Femur (tissue), 1 donor: ENCODE data around the gene MMS22L.
"Not testable (repeated sequence)": the region's sequence is repeated elsewhere in the genome, so short reads cannot be mapped to it uniquely, and the experiment has no call there.

Experiments
- DNase-seq: peaks from one replicate; pipeline ENCODE4 v3.0.0-alpha.2; 2017

MMS22L gene

DNA sequence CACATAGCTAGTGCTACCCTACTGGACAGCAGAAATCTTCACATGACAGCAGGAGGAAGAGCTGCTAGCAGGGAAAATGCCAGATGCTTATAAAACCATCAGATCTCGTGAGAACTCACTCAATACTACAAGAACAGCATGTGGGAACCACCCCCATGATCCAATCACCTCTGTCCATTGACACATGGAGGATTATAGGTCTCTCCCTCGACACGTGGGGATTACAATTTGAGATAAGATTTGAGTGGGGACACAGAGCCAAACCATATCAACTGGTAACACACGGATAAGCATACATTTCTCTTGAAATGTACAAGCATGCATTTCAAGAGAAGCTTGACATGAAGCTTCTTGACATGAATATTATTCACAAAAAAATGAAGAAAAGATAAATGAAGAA is 64.1 kb downstream of the MMS22L start:
- no peak for DNase-seq

- DNase-seq: peak; percentile 24
Observed at GRCh38 chr6:97215157-97215769, 67.8 kb downstream of the MMS22L start.

GRCh38 chr6:97214671-97215070 is 68.3 kb downstream of the MMS22L start:
- DNase-seq: no peak

- no peak for DNase-seq
Observed at GRCh38 chr6:97207383-97207782, 75.6 kb downstream of the MMS22L start.

DNA sequence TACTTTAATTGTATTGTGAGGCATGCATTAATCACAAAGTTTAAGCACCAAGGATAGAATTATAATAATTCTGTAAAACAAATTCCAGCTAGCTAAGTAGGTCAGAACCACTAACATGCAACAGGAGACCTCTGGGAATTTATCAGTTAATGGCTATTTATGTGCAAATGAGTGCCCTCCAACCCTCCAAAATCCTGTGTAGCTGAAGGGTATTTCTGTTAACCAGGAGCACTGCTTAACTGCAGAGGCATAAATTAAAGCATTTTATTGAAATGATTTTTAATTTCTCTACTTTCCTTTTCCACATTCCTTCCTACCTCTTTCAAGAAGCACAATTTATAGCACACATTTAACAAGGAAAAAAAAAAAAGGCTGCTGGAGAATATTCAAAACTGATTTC is 77.0 kb downstream of the MMS22L start:
- no peak for DNase-seq

GRCh38 chr6:97203343-97203742 is 79.7 kb downstream of the MMS22L start:
- no peak for DNase-seq

- DNase-seq: no peak
Observed at GRCh38 chr6:97198046-97198565, 84.9 kb downstream of the MMS22L start.

DNA sequence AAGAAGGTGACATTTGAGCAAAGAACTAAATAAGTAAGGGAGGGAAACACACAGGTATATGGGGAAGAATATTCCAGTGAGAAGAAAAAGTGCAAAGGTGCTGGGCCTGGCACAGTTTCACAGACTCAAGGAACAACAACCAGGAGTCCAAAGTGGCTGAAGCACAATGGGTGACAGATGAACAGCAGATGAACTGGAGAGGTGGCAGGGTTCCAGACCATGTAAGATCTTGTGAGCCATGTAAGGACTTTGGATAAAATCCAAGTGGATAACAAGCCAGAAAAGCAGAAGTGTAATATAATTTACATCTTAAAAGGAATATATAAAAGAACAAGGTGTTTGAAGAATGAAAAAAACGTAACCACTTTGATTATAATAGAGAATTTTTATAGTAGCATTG is 87.9 kb downstream of the MMS22L start:
- DNase-seq: no peak

- no peak for DNase-seq
Observed at GRCh38 chr6:97189767-97190166, 93.2 kb downstream of the MMS22L start.

DNA sequence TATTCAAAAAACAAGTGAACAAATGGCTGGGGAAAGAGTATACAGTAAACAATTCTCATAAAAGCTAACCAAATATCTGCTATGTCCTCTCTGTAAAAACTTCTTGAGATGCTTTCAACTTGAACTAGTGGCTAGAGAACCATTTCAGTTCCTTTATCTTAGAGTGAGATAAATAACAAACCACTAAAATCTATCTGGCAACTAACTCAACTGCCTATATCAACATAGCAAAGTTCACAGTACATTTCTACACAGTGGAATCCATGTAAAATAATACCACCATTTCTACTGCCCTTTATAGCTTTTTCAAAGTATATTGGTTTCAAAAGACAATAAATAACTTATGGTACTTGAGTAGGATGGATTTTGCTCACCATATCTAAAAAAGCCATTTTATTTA is 95.1 kb downstream of the MMS22L start:
- DNase-seq: no peak

DNA sequence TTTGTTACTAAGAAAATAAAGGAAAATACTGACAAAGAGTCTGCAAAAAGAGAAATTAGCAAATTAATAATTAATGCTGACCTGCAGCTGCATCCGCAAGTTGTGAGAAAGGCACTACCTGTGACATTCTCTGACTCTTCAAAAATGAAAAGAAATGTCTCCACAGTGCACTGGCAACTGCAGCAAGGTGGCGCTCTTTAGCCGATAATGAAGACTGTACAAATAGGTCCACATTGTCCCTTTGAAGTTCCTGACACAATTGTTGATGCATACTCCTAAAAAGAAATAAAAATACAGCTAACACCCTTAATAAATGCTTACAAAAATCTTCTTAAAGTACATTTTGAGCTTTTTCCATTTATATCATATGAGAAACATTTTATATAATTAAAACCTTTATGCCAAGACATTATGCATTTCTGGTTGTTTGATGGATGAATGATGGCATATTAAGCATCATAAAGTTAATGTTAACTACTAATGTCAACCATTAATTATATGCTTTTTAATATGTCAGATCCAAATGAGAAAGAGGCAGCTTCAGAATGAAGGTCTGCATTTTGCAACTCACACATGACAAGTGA is 96.5 kb downstream of the MMS22L start:
- DNase-seq: peak; percentile 66

GRCh38 chr6:97177905-97178304 is 105.1 kb downstream of the MMS22L start:
- no peak for DNase-seq

GRCh38 chr6:97176468-97176867 is 106.5 kb downstream of the MMS22L start:
- DNase-seq: no peak

- DNase-seq: no peak
Observed at GRCh38 chr6:97175806-97176205, 107.2 kb downstream of the MMS22L start.

GRCh38 chr6:97174471-97174870 is 108.5 kb downstream of the MMS22L start:
- no peak for DNase-seq

- DNase-seq: no peak
Observed at GRCh38 chr6:97160280-97160679, 122.7 kb downstream of the MMS22L start.

- not testable (repeated sequence) for DNase-seq
Observed at GRCh38 chr6:97155447-97155846, 127.6 kb downstream of the MMS22L start.

DNA sequence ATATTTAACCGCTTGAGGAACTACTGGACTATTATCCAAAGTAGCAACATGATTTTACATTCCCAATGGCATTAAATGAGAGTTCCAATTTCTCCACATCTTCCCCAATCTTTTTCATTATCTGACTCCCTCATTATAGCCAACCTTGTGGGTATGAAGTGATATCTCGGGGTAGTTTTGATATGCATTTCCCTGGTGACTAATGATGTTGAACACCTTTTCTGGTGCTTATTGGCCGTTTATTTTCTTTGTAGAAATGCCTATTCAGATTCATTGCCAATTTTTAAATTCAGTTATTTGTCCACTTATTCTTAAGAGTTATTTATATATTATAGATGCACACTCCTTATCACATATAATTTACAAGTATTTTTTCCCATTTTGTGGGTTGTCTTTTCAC is 129.0 kb downstream of the MMS22L start:
- DNase-seq: no peak

DNA sequence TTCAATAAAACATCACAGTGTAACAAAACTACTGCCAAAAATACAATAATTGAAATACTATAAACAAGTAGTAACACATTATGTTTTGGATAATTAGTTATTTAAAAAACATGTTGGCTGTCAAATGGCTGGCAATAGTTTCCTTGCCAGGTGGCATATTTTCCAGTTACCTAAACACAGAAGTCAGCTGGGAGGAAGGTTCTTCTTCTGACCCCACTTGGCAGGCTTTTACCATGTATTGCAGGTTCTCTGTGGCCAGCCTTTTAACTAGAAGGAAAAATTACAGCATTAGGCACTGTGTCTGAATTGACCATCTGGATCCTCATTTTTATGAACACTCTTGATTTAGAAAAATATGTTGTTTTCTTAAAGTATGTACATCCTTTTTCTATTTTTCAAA is 131.4 kb downstream of the MMS22L start:
- DNase-seq: no peak

DNA sequence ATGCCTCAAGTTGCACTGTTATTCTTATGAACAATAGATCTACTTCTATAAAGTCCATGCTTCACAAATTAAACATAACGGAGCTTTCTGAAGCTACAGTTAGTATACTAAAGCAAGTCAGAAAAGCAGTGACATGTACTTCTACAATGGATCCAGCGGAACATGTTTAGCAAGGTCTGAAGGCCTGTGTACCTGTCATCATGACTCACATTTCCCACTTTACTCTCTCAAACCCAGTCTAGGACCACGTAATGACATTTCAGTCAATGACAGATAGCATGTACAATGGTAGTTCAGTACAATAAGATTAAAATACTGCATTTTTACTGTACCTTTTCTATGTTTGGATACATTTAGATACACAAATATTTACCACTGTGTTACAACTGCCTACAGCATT is 132.1 kb downstream of the MMS22L start:
- no peak for DNase-seq

DNA sequence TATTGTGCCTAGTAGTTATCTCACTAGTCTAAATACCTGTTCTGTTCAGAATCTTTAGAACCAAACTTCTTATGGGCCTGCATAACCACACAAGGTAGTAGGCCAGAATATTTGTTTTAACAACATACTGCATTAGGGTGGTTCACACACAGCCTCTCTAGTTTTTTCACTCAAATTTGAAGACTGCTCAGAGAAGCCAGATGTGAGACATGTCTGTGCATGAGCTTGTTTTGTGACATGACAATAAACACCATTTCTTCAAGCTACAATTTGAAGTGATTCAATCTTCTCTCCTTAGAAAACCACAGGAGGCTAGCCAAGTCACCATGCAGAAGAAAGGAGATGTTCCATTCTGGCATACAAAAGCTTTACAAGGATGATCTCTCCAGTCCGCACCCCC is 135.6 kb downstream of the MMS22L start:
- DNase-seq: no peak

- DNase-seq: no peak
Observed at GRCh38 chr6:97145691-97146090, 137.3 kb downstream of the MMS22L start.

DNA sequence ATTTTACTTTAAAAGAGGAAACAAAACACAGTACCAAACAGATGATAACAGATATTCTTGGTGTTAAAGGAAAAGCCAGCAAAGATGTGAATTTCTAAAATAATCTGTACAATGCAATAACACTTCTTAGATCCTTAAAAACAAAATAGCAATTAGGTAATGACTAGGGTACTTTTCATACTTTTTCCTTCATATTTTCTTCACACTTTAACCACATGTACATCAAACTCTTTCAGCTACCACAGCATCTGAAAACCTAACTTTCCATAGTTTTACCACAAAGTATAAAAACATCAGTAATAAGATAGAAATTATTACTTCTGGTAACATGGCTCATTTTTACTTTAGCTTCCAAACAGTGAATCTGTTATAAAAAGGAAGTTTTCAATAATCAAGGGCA is 141.3 kb downstream of the MMS22L start:
- DNase-seq: no peak

- no peak for DNase-seq
Observed at GRCh38 chr6:97138581-97138980, 144.4 kb downstream of the MMS22L start.
